HEK293 (cell line): Measurements from ENCODE around the gene UBL4A.

Experiments
- CTCF ChIA-PET: fragments of 350-600 bp; formaldehyde crosslinking; extraction: SDS; loops from one replicate; lab custom pipeline; 2021; ENCODE audit warnings: antibody characterized with exemption; lab: Yijun Ruan, JAX
- POLR2A ChIA-PET: fragments of 300-600 bp; formaldehyde crosslinking; extraction: SDS; loops from one replicate; lab custom pipeline; 2020; ENCODE audit warnings: antibody characterized with exemption, inconsistent platforms; lab: Yijun Ruan, JAX
- H3K27ac ChIP-seq: fragments of 200-500 bp; sonication (Bioruptor generic); 2 replicates; pipeline ENCODE4 v1.5.1; 2014; ENCODE audit warnings: low read depth, low read length, control low read depth, inconsistent platforms; ENCODE audit errors: extremely low read depth
- H3K36me3 ChIP-seq, 2 experiments: fragments of 200-500 bp in 1 of 2; sonication (Bioruptor generic) in 1 of 2; 1 replicate in 1 of 2; 2 replicates in 1 of 2; pipeline ENCODE4 v1.5.1; 2014 to 2017; ENCODE audit warnings: inconsistent platforms in 2 of 2, low read length in 2 of 2; ENCODE audit not compliant: control insufficient read depth in 2 of 2, insufficient read depth in 1 of 2
- H3K4me1 ChIP-seq: fragments of 200-500 bp; sonication (Bioruptor generic); 2 replicates; pipeline ENCODE4 v1.5.1; 2014; ENCODE audit warnings: mild to moderate bottlenecking, low read length, inconsistent platforms; ENCODE audit not compliant: control insufficient read depth, insufficient read depth
- H3K4me3 ChIP-seq: 2 replicates; pipeline ENCODE4 v1.5.1; 2011; ENCODE audit warnings: low read depth, mild to moderate bottlenecking, control low read depth, low read length, moderate library complexity
- H3K9me3 ChIP-seq: fragments of 200-500 bp; sonication (Bioruptor generic); 2 replicates; pipeline ENCODE4 v1.5.1; 2014; ENCODE audit warnings: low read depth, low read length, inconsistent platforms; ENCODE audit not compliant: control insufficient read depth, insufficient read depth
- KLF16 ChIP-seq: fragments of 450-650 bp; formaldehyde crosslinking; IDR thresholded peaks from 2 replicates; pipeline ENCODE4 v1.5.1; 2017; ENCODE audit warnings: missing biosample characterization, missing genetic modification characterization
- SP2 ChIP-seq: fragments of 450-650 bp; formaldehyde crosslinking; IDR thresholded peaks from 2 replicates; pipeline ENCODE4 v1.5.1; 2016; ENCODE audit warnings: missing biosample characterization, missing genetic modification characterization
- ZNF10 ChIP-seq: fragments of 450-650 bp; formaldehyde crosslinking; IDR thresholded peaks from 2 replicates; pipeline ENCODE4 v1.5.1; 2017; ENCODE audit warnings: missing biosample characterization, missing genetic modification characterization
- ZNF292 ChIP-seq: fragments of 450-650 bp; formaldehyde crosslinking; IDR thresholded peaks from 2 replicates; pipeline ENCODE4 v1.5.1; 2016; ENCODE audit warnings: low read depth, missing biosample characterization, missing genetic modification characterization, borderline replicate concordance
- ZNF335 ChIP-seq: fragments of 450-650 bp; formaldehyde crosslinking; conservative IDR thresholded peaks from 2 replicates; pipeline ENCODE4 v1.5.1; 2016; ENCODE audit warnings: missing biosample characterization, missing genetic modification characterization
- ZNF423 ChIP-seq: fragments of 450-650 bp; formaldehyde crosslinking; IDR thresholded peaks from 2 replicates; pipeline ENCODE4 v1.5.1; 2016; ENCODE audit warnings: missing biosample characterization, missing genetic modification characterization
- ZNF600 ChIP-seq: fragments of 450-650 bp; formaldehyde crosslinking; IDR thresholded peaks from 2 replicates; pipeline ENCODE4 v1.5.1; 2016; ENCODE audit warnings: missing biosample characterization, missing genetic modification characterization
- ZNF654 ChIP-seq: fragments of 450-650 bp; formaldehyde crosslinking; IDR thresholded peaks from 2 replicates; pipeline ENCODE4 v1.5.1; 2016; ENCODE audit warnings: low read depth, missing biosample characterization, missing genetic modification characterization
- ZNF747 ChIP-seq: fragments of 450-650 bp; formaldehyde crosslinking; IDR thresholded peaks from 2 replicates; pipeline ENCODE4 v1.5.1; 2016; ENCODE audit warnings: missing biosample characterization, missing genetic modification characterization
- ZNF777 ChIP-seq: fragments of 450-650 bp; formaldehyde crosslinking; IDR thresholded peaks from 2 replicates; pipeline ENCODE4 v1.5.1; 2017; ENCODE audit warnings: missing biosample characterization, missing genetic modification characterization, borderline replicate concordance
- ZNF830 ChIP-seq: fragments of 450-650 bp; IDR thresholded peaks from 2 replicates; pipeline ENCODE4 v1.5.0; 2018; ENCODE audit warnings: missing biosample characterization, missing genetic modification characterization, low read depth, mild to moderate bottlenecking, moderate library complexity
- ZSCAN18 ChIP-seq: fragments of 450-650 bp; formaldehyde crosslinking; IDR thresholded peaks from 2 replicates; pipeline ENCODE4 v1.5.1; 2016; ENCODE audit warnings: missing biosample characterization, missing genetic modification characterization
- ZSCAN30 ChIP-seq: fragments of 450-650 bp; IDR thresholded peaks from 2 replicates; pipeline ENCODE4 v1.5.1; 2018; ENCODE audit warnings: missing biosample characterization, mild to moderate bottlenecking, missing genetic modification characterization, moderate library complexity
- ZSCAN5A ChIP-seq: fragments of 450-650 bp; formaldehyde crosslinking; IDR thresholded peaks from 2 replicates; pipeline ENCODE4 v1.5.1; 2016; ENCODE audit warnings: missing biosample characterization, missing genetic modification characterization
- TF ChIP-seq, protein P1 (sequence below): fragments of 450-650 bp; formaldehyde crosslinking; IDR thresholded peaks from 2 replicates; pipeline ENCODE4 v1.5.1; 2016; ENCODE audit warnings: missing biosample characterization, missing genetic modification characterization

UBL4A gene

DNA sequence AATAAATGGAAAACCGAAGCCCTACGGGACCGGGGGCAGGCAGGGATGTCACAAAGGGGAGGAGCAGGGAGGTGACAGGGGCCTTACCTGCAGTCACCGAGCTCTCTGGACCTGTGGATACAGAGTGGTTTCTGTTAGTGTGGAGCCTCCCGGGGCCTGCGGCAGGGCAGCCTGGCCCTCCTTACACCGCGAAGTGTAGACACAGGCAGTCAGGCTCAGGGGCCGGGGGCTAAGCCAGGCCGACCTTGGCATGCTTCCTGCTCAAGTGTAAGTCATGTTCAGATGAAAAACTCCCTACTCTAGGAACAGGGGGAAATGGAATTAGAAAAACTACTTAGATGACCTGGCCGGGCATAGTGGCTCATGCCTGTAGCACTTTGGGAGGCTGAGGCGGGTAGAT lies 25.3 kb upstream of the UBL4A start:
- Histone ChIP-seq H3K36me3 (peaks cover 4 to 40% of the 10 kb centered on the region in 2 experiments; a peak in 2 of 3 replicates), H3K4me3 (no peak overlapping the region)
- CTCF ChIA-PET, result interaction anchor here (0.7 kb wide), 1 partner anchor 32 kb away, joined by 3 read pairs; no protein-coding TSS in a partner anchor
- POLR2A ChIA-PET, result interaction anchor here (1.9 kb wide), 1 partner anchor 21 kb away, joined by 6 read pairs; the partner anchor contains the start of gene SLC10A3
- no peak for TF ChIP-seq ZNF654 (tag by site-specific recombination)
- TF ChIP-seq ZNF600 (tag by site-specific recombination), result no peak
- TF ChIP-seq ZNF335 (tag by site-specific recombination), result no peak
- no peak for TF ChIP-seq ZNF830 (tag by site-specific recombination)
- no peak for TF ChIP-seq ZNF292 (tag by site-specific recombination)
- no peak for TF ChIP-seq ZNF423
- no peak for TF ChIP-seq SP2 (tag by site-specific recombination)
- TF ChIP-seq, all 188 proteins: peak for 0
- Histone ChIP-seq H3K9me3 (no peaks in the 10 kb centered on the region), H3K4me1 (peaks cover 3% of the 10 kb centered on the region; the same call in 1 of the 2 replicates), H3K27ac (no peak overlapping the region)

DNA sequence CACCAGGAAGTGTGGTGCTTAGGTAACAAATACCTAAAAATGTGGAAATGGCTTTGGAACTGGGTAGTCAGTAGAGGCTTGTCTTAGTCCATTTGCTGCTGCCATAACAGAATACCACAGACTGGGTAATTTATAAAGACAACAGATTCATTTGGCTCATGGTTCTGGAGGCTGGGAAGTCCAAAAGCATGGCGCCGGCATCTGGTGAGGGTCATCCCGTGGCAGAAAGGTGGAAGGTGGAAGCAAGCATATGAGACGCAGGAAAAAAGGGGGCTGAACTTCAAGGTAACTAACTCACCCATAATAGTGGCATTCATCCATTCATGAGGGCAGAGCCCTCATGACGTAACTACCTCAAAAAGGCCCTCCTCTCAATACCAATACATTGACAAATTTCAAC lies 23.0 kb upstream of the UBL4A start:
- ChIA-PET CTCF (no interaction called here), POLR2A (no interaction called here)
- H3K36me3 ChIP-seq, result peaks cover 4 to 43% of the 10 kb centered on the region in 2 experiments; a peak in 2 of 3 replicates
- H3K4me3 ChIP-seq, result no peak overlapping the region
- TF ChIP-seq ZNF777 (tag by site-specific recombination) (no peak), ZNF10 (tag by site-specific recombination) (peak; percentile 82), KLF16 (no peak), ZSCAN5A (no peak), ZSCAN30 (tag by site-specific recombination) (no peak), ZSCAN18 (no peak)
- TF ChIP-seq, protein P1, sequence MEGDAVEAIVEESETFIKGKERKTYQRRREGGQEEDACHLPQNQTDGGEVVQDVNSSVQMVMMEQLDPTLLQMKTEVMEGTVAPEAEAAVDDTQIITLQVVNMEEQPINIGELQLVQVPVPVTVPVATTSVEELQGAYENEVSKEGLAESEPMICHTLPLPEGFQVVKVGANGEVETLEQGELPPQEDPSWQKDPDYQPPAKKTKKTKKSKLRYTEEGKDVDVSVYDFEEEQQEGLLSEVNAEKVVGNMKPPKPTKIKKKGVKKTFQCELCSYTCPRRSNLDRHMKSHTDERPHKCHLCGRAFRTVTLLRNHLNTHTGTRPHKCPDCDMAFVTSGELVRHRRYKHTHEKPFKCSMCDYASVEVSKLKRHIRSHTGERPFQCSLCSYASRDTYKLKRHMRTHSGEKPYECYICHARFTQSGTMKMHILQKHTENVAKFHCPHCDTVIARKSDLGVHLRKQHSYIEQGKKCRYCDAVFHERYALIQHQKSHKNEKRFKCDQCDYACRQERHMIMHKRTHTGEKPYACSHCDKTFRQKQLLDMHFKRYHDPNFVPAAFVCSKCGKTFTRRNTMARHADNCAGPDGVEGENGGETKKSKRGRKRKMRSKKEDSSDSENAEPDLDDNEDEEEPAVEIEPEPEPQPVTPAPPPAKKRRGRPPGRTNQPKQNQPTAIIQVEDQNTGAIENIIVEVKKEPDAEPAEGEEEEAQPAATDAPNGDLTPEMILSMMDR (tag by site-specific recombination), result no peak
- H3K27ac ChIP-seq, result no peak overlapping the region
- H3K9me3 ChIP-seq, result no peaks in the 10 kb centered on the region
- no peaks in the 10 kb centered on the region for H3K4me1 ChIP-seq

DNA sequence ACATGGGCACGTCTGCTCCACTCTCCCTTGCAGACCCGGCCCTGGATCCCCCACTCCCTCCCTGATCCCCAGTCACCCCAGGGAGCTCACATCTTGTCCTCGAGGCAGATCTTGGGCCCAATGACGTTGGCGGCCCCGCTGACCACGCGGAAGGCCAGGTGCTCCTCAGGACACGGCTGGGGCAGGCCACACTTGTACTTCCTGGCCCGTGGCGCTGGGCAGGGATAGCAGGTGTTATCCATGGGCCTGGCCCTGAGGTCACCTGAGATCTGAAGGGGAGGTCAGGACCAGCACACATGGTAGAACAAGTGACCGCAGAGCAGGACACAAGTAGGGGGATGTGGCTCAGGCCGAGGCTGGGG lies 21.9 kb upstream of the UBL4A start:
- TF ChIP-seq ZNF747 (tag by site-specific recombination), result no peak
- Histone ChIP-seq H3K4me1 (no peaks in the 10 kb centered on the region), H3K27ac (no peak overlapping the region), H3K36me3 (peaks cover 4 to 43% of the 10 kb centered on the region in 2 experiments; a peak in 2 of 3 replicates), H3K9me3 (no peaks in the 10 kb centered on the region), H3K4me3 (no peak overlapping the region)
- POLR2A ChIA-PET, result no interaction called here
- CTCF ChIA-PET, result no interaction called here
